DND-41 (cell line): ENCODE results near the gene CAPN5.

Experiments
- CTCF ChIP-seq: IDR thresholded peaks from 2 replicates; pipeline ENCODE4 v1.5.1; 2012; ENCODE audit warnings: borderline replicate concordance, low read length, moderate library complexity, mild to moderate bottlenecking; ENCODE audit not compliant: poor library complexity, severe bottlenecking; ENCODE audit errors: extremely low read depth
- EZH2 ChIP-seq: IDR thresholded peaks from 3 replicates; pipeline ENCODE4 v1.6.1; 2012; ENCODE audit warnings: borderline replicate concordance, low read depth, mild to moderate bottlenecking, moderate library complexity, low read length, inconsistent platforms; ENCODE audit not compliant: severe bottlenecking

GRCh38 chr11:77060234-77060633 lies 6.5 kb upstream of the CAPN5 start:
- no peak for TF ChIP-seq CTCF
- no peak for TF ChIP-seq EZH2
